ENCODE results near the gene CEP295NL.

CEP295NL gene

DNA sequence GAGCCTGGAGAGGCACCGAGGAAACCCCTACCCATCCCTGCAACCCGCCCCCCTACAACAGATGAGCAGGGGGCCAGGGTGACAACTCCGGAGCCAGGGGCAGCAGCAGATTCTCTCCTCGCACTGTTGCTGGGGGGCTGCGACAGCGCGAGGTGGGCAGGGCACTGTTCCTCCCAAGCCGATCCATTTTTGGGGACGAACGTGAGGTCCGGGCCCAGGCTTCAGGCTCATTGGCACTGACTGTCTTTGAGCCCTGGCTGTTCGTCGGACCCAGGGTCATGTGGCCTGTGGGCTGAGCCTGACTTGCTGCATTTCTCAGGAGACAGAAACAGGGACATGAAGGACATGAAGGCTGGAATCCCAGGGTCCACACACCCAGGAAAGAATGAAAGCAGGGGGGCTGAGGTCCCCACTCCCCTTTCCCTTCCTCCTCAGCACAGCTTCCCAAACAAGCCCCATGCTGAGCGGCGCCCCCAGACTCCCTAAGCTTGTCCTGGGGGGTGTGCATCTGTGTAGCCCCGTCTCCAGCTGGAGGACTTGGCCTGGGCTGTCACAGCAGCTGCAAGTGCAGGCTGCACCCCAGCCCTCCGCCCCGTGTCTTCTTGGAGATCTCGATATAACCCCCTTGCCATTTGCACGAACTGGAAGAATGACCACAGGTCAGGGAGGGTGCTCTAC lies 18.7 kb downstream of the CEP295NL start:
- Mint-ChIP-seq H3K27me3 (ENCODE audit: low read depth, poor library complexity) (no peaks in the 10 kb centered on the region), H3K27ac (peak overlapping the region; percentile 80), H3K4me3 (no peak overlapping the region), H3K9me3 (no peaks in the 10 kb centered on the region), H3K36me3 (ENCODE audit: low read depth) (peaks cover 8% of the 10 kb centered on the region), H3K4me1 (peaks cover 65% of the 10 kb centered on the region)
- DNase-seq = no peak
- TF ChIP-seq, protein P1, sequence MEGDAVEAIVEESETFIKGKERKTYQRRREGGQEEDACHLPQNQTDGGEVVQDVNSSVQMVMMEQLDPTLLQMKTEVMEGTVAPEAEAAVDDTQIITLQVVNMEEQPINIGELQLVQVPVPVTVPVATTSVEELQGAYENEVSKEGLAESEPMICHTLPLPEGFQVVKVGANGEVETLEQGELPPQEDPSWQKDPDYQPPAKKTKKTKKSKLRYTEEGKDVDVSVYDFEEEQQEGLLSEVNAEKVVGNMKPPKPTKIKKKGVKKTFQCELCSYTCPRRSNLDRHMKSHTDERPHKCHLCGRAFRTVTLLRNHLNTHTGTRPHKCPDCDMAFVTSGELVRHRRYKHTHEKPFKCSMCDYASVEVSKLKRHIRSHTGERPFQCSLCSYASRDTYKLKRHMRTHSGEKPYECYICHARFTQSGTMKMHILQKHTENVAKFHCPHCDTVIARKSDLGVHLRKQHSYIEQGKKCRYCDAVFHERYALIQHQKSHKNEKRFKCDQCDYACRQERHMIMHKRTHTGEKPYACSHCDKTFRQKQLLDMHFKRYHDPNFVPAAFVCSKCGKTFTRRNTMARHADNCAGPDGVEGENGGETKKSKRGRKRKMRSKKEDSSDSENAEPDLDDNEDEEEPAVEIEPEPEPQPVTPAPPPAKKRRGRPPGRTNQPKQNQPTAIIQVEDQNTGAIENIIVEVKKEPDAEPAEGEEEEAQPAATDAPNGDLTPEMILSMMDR (IDR thresholded peaks at IDR 0.05) = no peak

DNA sequence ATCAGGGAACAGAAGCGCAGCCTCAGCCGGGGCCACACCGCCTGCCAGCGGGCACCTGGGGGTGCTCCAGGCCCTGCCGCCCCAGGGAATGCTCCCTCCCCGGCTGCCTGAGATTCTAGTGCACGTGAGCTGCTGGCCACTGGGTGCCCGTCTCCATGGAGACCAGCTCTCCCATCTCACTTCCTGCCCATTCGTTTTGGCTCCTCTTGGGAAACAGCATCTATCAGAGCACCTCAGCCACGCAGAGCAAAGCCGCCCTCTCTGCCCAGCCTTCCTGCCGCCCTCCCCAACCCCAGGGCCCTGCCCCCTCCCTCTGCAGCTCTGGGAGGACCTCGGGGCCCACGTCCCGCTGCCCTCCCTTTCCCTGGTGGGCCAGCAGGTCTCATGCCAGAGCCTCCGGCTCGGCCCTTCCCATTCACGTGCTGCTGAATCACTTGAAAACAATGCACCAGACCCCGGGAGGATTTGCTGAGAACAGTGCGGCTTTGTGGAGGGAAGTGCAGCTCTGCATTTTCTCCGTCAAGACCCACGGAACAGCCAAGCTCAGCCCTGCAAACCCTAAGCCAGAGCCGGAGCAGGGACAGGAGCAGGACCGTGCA lies 19.4 kb downstream of the CEP295NL start:
- peaks cover 65% of the 10 kb centered on the region for H3K4me1 Mint-ChIP-seq
- TF ChIP-seq, protein P1 (IDR thresholded peaks at IDR 0.05) = no peak
- DNase-seq = peak; percentile 46
- peaks cover 5% of the 10 kb centered on the region for H3K36me3 Mint-ChIP-seq (ENCODE audit: low read depth)
- no peaks in the 10 kb centered on the region for H3K27me3 Mint-ChIP-seq (ENCODE audit: low read depth, poor library complexity)
- H3K27ac Mint-ChIP-seq = peak overlapping the region; percentile 94
- H3K4me3 Mint-ChIP-seq = peak overlapping the region; percentile 48
- H3K9me3 Mint-ChIP-seq = no peaks in the 10 kb centered on the region

DNA sequence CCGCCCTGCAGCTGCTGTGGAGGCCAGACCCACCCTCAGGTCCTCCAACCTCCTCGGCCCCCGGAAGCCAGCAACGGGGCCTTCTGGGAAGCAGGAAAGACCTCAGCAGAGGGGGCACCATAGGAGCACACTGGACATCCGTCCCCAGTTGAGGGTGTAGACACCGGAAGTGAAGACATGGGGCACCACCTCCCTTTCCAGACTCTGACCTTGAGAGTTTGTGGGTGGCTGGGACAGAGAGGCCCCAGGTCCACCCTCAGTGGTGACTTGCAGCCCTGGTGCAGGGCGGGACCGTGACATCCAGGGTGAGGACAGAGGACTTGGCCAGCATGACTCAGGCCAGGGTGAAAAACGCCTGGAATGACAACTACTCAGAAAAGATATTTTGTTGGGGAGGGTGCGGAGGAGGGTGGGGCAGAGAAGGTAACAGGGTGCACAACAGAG lies 19.9 kb downstream of the CEP295NL start:
- Mint-ChIP-seq H3K27ac (peak overlapping the region; percentile 89), H3K9me3 (no peaks in the 10 kb centered on the region), H3K36me3 (ENCODE audit: low read depth) (peaks cover 4% of the 10 kb centered on the region), H3K27me3 (ENCODE audit: low read depth, poor library complexity) (no peaks in the 10 kb centered on the region), H3K4me3 (peak overlapping the region; percentile 48), H3K4me1 (peaks cover 69% of the 10 kb centered on the region)
- TF ChIP-seq, protein P1 (IDR thresholded peaks at IDR 0.05) = no peak
- no peak for DNase-seq

DNA sequence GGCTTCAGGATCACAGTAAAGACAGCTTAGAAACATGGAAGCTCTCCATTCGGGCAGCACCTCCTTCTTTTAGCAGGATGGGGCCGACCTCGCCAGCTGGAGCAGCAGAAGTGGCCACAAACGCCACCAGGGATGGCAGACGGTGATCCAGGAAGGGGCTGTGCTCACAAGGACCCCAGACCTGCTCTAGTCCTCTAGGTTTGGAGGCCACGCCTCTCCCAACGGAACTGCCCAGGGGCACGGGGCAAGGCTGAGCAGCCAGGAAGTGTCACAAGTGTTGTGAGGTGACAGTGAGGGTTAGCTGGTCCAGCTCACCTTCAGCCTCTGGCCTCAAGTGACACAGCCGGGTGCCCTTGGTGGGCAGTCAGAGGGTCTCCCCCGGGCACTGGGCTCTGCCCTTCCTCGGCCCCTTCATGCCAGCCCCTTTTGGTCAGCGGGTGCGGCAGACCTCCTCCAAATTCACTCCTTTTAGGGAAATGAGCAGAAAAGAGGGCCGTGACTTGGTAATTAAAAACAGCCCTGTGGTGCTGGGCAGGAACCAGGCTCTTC lies 20.4 kb downstream of the CEP295NL start:
- H3K36me3 Mint-ChIP-seq (ENCODE audit: low read depth) = peaks cover under 1% of the 10 kb centered on the region
- peaks cover 72% of the 10 kb centered on the region for H3K4me1 Mint-ChIP-seq
- H3K9me3 Mint-ChIP-seq = no peaks in the 10 kb centered on the region
- H3K27me3 Mint-ChIP-seq (ENCODE audit: low read depth, poor library complexity) = no peaks in the 10 kb centered on the region
- DNase-seq = no peak
- TF ChIP-seq, protein P1 (IDR thresholded peaks at IDR 0.05) = no peak
- no peak overlapping the region for H3K27ac Mint-ChIP-seq
- no peak overlapping the region for H3K4me3 Mint-ChIP-seq

DNA sequence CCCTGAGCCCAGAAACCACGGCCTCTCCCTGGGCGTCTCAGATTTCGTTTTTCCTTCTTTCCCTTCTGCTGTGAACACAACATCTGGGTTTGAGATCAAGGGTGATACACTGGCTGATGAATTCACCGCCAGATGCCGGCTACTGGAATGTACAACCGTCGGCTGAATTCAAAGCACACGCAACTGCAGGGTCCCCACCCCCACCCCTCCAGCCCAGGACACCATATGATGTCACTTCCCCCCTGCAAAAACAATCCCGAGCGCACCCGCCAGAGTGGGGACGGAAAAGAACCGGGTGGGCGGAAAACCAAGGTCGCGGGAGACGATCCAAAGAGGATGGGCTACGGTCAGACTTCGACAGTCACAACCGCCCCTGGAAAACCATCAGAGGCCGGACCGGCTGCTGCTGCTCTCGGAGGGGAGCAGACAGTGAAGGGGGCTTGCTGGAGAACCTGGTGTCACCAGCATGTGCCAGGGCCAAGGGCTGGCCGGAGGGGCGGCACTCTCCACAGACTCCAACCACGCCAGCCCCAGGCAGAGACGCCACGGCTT lies 23.3 kb downstream of the CEP295NL start:
- H3K27ac Mint-ChIP-seq = peak overlapping the region; percentile 82
- peaks cover 2% of the 10 kb centered on the region for H3K27me3 Mint-ChIP-seq (ENCODE audit: low read depth, poor library complexity)
- peak; percentile 35 for DNase-seq
- TF ChIP-seq, protein P1 (IDR thresholded peaks at IDR 0.05) = no peak
- H3K4me3 Mint-ChIP-seq = peak overlapping the region; percentile 62
- no peaks in the 10 kb centered on the region for H3K9me3 Mint-ChIP-seq
- peaks cover 5% of the 10 kb centered on the region for H3K36me3 Mint-ChIP-seq (ENCODE audit: low read depth)
- H3K4me1 Mint-ChIP-seq = peaks cover 84% of the 10 kb centered on the region

Data from nephron progenitor cell (in vitro differentiated cells).